Stomach smooth muscle (tissue), 2 donors: ENCODE results near the gene IL1R1.

Experiments used
- H3K27ac ChIP-seq: one replicate; pipeline ENCODE4 v1.7.0; 2013; ENCODE audit warnings: mild to moderate bottlenecking, low read length, inconsistent platforms
- H3K27me3 ChIP-seq, 2 donors: one replicate each; pipeline ENCODE4 v1.7.0; 2013; ENCODE audit warnings: low read length in 2 of 2; ENCODE audit not compliant: insufficient read depth in 2 of 2, control insufficient read depth in 1 of 2
- H3K36me3 ChIP-seq, 2 donors: one replicate each; pipeline ENCODE4 v1.7.0; 2013; ENCODE audit warnings: low read length in 2 of 2; ENCODE audit not compliant: control insufficient read depth in 2 of 2, insufficient read depth in 2 of 2
- H3K4me1 ChIP-seq: one replicate; pipeline ENCODE4 v1.7.0; 2013; ENCODE audit warnings: low read length; ENCODE audit not compliant: control insufficient read depth, insufficient read depth
- H3K4me3 ChIP-seq, 2 donors: one replicate each; pipeline ENCODE4 v1.7.0; 2013; ENCODE audit warnings: low read length in 2 of 2
- H3K9ac ChIP-seq, 2 donors: one replicate each; pipeline ENCODE4 v1.7.0; 2013; ENCODE audit warnings: low read length in 2 of 2, mild to moderate bottlenecking in 1 of 2
- H3K9me3 ChIP-seq, 2 donors: one replicate each; pipeline ENCODE4 v1.7.0; 2013; ENCODE audit warnings: low read length in 2 of 2; ENCODE audit not compliant: control insufficient read depth in 2 of 2
- donor health status: healthy.
- donor health status: Pancreatic carcinoma.

IL1R1 gene

GRCh38 chr2:102177814-102178478 lies 35.4 kb downstream of the IL1R1 start:
- no peak overlapping the region for H3K27ac ChIP-seq

GRCh38 chr2:102179061-102179460 lies 36.5 kb downstream of the IL1R1 start:
- Histone ChIP-seq H3K36me3 (no peaks in the 10 kb centered on the region), H3K4me3 (no peak overlapping the region), H3K27me3 (peaks cover 0 to 6% of the 10 kb centered on the region in 2 donors), H3K4me1 (no peaks in the 10 kb centered on the region), H3K9ac (no peak overlapping the region), H3K9me3 (no peaks in the 10 kb centered on the region), H3K27ac (no peak overlapping the region)

More at GRCh38 chr2:102177814-102178478, 35.4 kb downstream of the IL1R1 start:
- H3K36me3 ChIP-seq: no peaks in the 10 kb centered on the region
- peaks cover 0 to 6% of the 10 kb centered on the region in 2 donors for H3K27me3 ChIP-seq
- H3K4me1 ChIP-seq: no peaks in the 10 kb centered on the region
- H3K9ac ChIP-seq: no peak overlapping the region
- no peaks in the 10 kb centered on the region for H3K9me3 ChIP-seq
- H3K4me3 ChIP-seq: no peak overlapping the region

GRCh38 chr2:102179788-102180686 lies 37.5 kb downstream of the IL1R1 start:
- H3K9me3 ChIP-seq: no peaks in the 10 kb centered on the region
- no peaks in the 10 kb centered on the region for H3K4me1 ChIP-seq
- peaks cover 0 to 6% of the 10 kb centered on the region in 2 donors for H3K27me3 ChIP-seq
- no peak overlapping the region for H3K4me3 ChIP-seq
- no peak overlapping the region for H3K9ac ChIP-seq
- no peak overlapping the region for H3K27ac ChIP-seq
- no peaks in the 10 kb centered on the region for H3K36me3 ChIP-seq

- Histone ChIP-seq H3K9ac (no peak overlapping the region), H3K36me3 (no peaks in the 10 kb centered on the region), H3K27me3 (peaks cover 0 to 6% of the 10 kb centered on the region in 2 donors), H3K4me1 (no peaks in the 10 kb centered on the region), H3K9me3 (no peaks in the 10 kb centered on the region), H3K4me3 (no peak overlapping the region), H3K27ac (no peak overlapping the region)
Measured at GRCh38 chr2:102180687-102180999, 38.1 kb downstream of the IL1R1 start.

GRCh38 chr2:102181376-102181775 lies 38.8 kb downstream of the IL1R1 start:
- H3K27me3 ChIP-seq: peaks cover 3 to 8% of the 10 kb centered on the region in 2 donors
- no peaks in the 10 kb centered on the region for H3K4me1 ChIP-seq
- no peaks in the 10 kb centered on the region for H3K36me3 ChIP-seq
- H3K9ac ChIP-seq: no peak overlapping the region
- H3K9me3 ChIP-seq: no peaks in the 10 kb centered on the region
- no peak overlapping the region for H3K27ac ChIP-seq
- no peak overlapping the region for H3K4me3 ChIP-seq

- no peak overlapping the region for H3K27ac ChIP-seq
- H3K36me3 ChIP-seq: no peaks in the 10 kb centered on the region
- H3K4me1 ChIP-seq: peaks cover 2% of the 10 kb centered on the region
- no peak overlapping the region for H3K4me3 ChIP-seq
- H3K9ac ChIP-seq: no peak overlapping the region
- peaks cover 10 to 13% of the 10 kb centered on the region in 2 donors for H3K27me3 ChIP-seq
- no peaks in the 10 kb centered on the region for H3K9me3 ChIP-seq
Measured at GRCh38 chr2:102181919-102182635, 39.5 kb downstream of the IL1R1 start.

GRCh38 chr2:102184018-102184417 lies 41.5 kb downstream of the IL1R1 start:
- Histone ChIP-seq H3K4me1 (peaks cover 5% of the 10 kb centered on the region), H3K27ac (no peak overlapping the region), H3K4me3 (no peak overlapping the region), H3K9ac (no peak overlapping the region), H3K36me3 (no peaks in the 10 kb centered on the region), H3K27me3 (peaks cover 15% of the 10 kb centered on the region in 2 donors), H3K9me3 (no peaks in the 10 kb centered on the region)

- H3K27me3 ChIP-seq: peaks cover 15% of the 10 kb centered on the region in 2 donors
- no peaks in the 10 kb centered on the region for H3K36me3 ChIP-seq
- H3K4me3 ChIP-seq: no peak overlapping the region
- no peaks in the 10 kb centered on the region for H3K9me3 ChIP-seq
- H3K9ac ChIP-seq: no peak overlapping the region
- no peak overlapping the region for H3K27ac ChIP-seq
- peaks cover 5% of the 10 kb centered on the region for H3K4me1 ChIP-seq
Measured at GRCh38 chr2:102184568-102184967, 42.0 kb downstream of the IL1R1 start.

GRCh38 chr2:102185347-102185746 lies 42.8 kb downstream of the IL1R1 start:
- peaks cover 5% of the 10 kb centered on the region for H3K4me1 ChIP-seq
- peaks cover 15% of the 10 kb centered on the region in 2 donors for H3K27me3 ChIP-seq
- H3K4me3 ChIP-seq: no peak overlapping the region
- H3K9me3 ChIP-seq: no peaks in the 10 kb centered on the region
- H3K27ac ChIP-seq: no peak overlapping the region
- H3K9ac ChIP-seq: no peak overlapping the region
- no peaks in the 10 kb centered on the region for H3K36me3 ChIP-seq

- no peaks in the 10 kb centered on the region for H3K9me3 ChIP-seq
- H3K36me3 ChIP-seq: no peaks in the 10 kb centered on the region
- peak within 1 kb of the TSS; percentile 6 to 55 for H3K9ac ChIP-seq
- no peak within 1 kb of the TSS for H3K27ac ChIP-seq
- peaks cover 13 to 15% of the 10 kb centered on the region in 2 donors for H3K27me3 ChIP-seq
- peaks cover 5% of the 10 kb centered on the region for H3K4me1 ChIP-seq
- peak within 1 kb of the TSS; percentile 73 to 81 for H3K4me3 ChIP-seq
Measured at GRCh38 chr2:102186791-102187495, 44.4 kb downstream of the IL1R1 start, which contains the start of gene IL1RL2. Gene IL1RL2 (plus strand): TSS chr2:102187023. CDS start chr2:102187868, 845 bp downstream.
